Fibroblast of peridontal ligament (primary cell): ENCODE measurements around the gene ST3GAL5.

Source experiments
- DNase-seq: peaks from one replicate; pipeline ENCODE4 v3.0.0-alpha.2; 2010; ENCODE audit errors: extremely low read depth

ST3GAL5 gene

GRCh38 chr2:85790032-85790431 lies 98.8 kb downstream of the ST3GAL5 start:
- DNase-seq, result no peak

- no peak for DNase-seq
Measured at GRCh38 chr2:85789271-85789670, 99.5 kb downstream of the ST3GAL5 start.

GRCh38 chr2:85788603-85789002 lies 100.2 kb downstream of the ST3GAL5 start:
- no peak for DNase-seq

GRCh38 chr2:85787981-85788340 lies 100.8 kb downstream of the ST3GAL5 start:
- DNase-seq, result no peak

DNA sequence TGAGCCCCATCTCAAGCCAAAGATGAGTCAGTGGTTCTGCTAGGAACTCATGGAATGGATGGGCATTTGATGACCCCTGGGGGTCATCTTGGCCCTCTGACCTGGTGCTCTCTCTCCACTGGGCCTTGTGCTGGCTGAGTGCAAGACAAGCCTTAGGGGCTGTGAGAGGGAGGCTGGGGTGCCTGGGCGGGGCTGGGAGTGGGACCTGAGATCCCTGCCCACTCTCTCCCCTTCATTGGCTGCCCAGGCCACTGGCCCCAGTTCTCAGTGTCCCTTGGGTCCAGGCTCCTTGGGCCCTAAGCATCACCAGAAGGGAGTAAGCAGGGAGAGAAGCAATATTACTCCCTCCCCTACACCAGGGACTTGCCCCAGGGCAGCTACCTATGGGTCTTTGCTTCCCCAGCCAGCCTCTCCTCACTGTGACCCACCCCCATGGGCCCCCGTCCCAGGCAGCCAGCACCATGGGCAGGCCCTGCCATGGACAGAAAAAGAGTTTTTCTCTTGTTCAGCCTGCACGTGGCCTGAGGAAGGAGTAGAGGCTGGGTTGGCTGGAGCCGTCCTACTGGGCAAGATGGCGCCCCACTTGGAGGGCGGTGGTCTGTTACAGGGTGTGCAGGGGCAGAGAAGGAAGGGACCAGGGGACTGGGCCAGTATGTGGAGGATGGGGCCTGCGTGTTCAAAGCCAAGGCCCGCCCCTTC lies 101.4 kb downstream of the ST3GAL5 start:
- DNase-seq, result no peak
